T-helper 1 cell (primary cell): ENCODE data around the gene PFN4.
"Not testable (repeated sequence)": the region's sequence is repeated elsewhere in the genome, so short reads cannot be mapped to it uniquely, and the experiment has no call there.

ENCODE experiments used
- DNase-seq, 5 donors: peaks; one replicate each; pipeline ENCODE4 v3.0.0-alpha.2; 2012 to 2020
- total RNA-seq, 4 donors: gene quantifications; one replicate each; lab custom pipeline; 2026; lab: John Stamatoyannopoulos, UW

PFN4 gene
- total RNA-seq, result 0 to 0.27 (median 0.06) reads per million in 4 donors

GRCh38 chr2:24123195-24123921 lies at the start of gene PFN4, which contains the start of gene FAM228B:
TSS of gene PFN4 (minus strand) at chr2:24123334. CDS start at chr2:24122535, 799 bp downstream.
TSS of gene FAM228B (plus strand) at chr2:24123469. CDS start at chr2:24124362, 893 bp downstream.
- peak in 4 of 5 donors; percentile 17 to 81 (median 24) for DNase-seq

- no peak for DNase-seq
Measured at GRCh38 chr2:24169023-24169422, 45.9 kb upstream of the PFN4 start.

- peak in 2 of 5 donors; percentile 7 to 23 for DNase-seq
Measured at GRCh38 chr2:24164416-24164973, 41.4 kb upstream of the PFN4 start.

GRCh38 chr2:24163601-24164000 lies 40.5 kb upstream of the PFN4 start:
- DNase-seq, result no peak

- DNase-seq, result no peak
Measured at GRCh38 chr2:24163186-24163585, 40.1 kb upstream of the PFN4 start.

- no peak for DNase-seq
Measured at GRCh38 chr2:24162494-24162893, 39.4 kb upstream of the PFN4 start.

GRCh38 chr2:24160761-24161160 lies 37.6 kb upstream of the PFN4 start:
- DNase-seq, result no peak

- no peak for DNase-seq
Measured at GRCh38 chr2:24159708-24160107, 36.6 kb upstream of the PFN4 start.

- no peak for DNase-seq
Measured at GRCh38 chr2:24158131-24158530, 35.0 kb upstream of the PFN4 start.

GRCh38 chr2:24153478-24153877 lies 30.3 kb upstream of the PFN4 start:
- DNase-seq, result no peak

GRCh38 chr2:24152413-24153197 lies 29.5 kb upstream of the PFN4 start:
- no peak for DNase-seq

GRCh38 chr2:24147364-24147763 lies 24.2 kb upstream of the PFN4 start:
- no peak for DNase-seq

- not testable (repeated sequence) for DNase-seq
Measured at GRCh38 chr2:24140305-24140704, 17.2 kb upstream of the PFN4 start.

- no peak for DNase-seq
Measured at GRCh38 chr2:24132543-24132942, 9.4 kb upstream of the PFN4 start.

- no peak for DNase-seq
Measured at GRCh38 chr2:24125956-24126355, 2.8 kb upstream of the PFN4 start.

- DNase-seq, result no peak
Measured at GRCh38 chr2:24123922-24124580, 917 bp upstream of the PFN4 start.

GRCh38 chr2:24122366-24123194 lies 554 bp downstream of the PFN4 start:
- no peak for DNase-seq

GRCh38 chr2:24121469-24121868 lies 1.7 kb downstream of the PFN4 start:
- DNase-seq, result no peak

GRCh38 chr2:24121066-24121465 lies 2.1 kb downstream of the PFN4 start:
- no peak for DNase-seq

GRCh38 chr2:24117902-24118301 lies 5.2 kb downstream of the PFN4 start:
- DNase-seq, result no peak

GRCh38 chr2:24115057-24115456 lies 8.1 kb downstream of the PFN4 start:
- DNase-seq, result no peak

GRCh38 chr2:24111407-24111901 lies 11.7 kb downstream of the PFN4 start:
- no peak for DNase-seq
